GM23248 (cell line): Measurements from ENCODE around the gene PROCR. TPM values are rescaled to one million over a fixed set of nuclear protein-coding genes. Genes with fewer than 3 reads are reported as not detected.

Source experiments
- DNase-seq: peaks from one replicate; pipeline ENCODE4 v3.0.0-alpha.2; 2015
- H2AFZ ChIP-seq: fragments of 200-600 bp; sonication (generic); 2 replicates; pipeline ENCODE4 v1.6.1; 2016; ENCODE audit warnings: antibody characterized with exemption
- H3F3A ChIP-seq: fragments of 200-600 bp; sonication (generic); 2 replicates; pipeline ENCODE4 v1.6.1; 2016; ENCODE audit warnings: mild to moderate bottlenecking, antibody characterized with exemption, mixed run types; ENCODE audit not compliant: insufficient read depth
- H3K27ac ChIP-seq: fragments of 200-600 bp; sonication (generic); 2 replicates; pipeline ENCODE4 v1.5.1; 2016; ENCODE audit warnings: mild to moderate bottlenecking
- H3K27me3 ChIP-seq: fragments of 200-600 bp; sonication (generic); replicated peaks from 2 replicates; pipeline ENCODE4 v1.6.1; 2016; ENCODE audit warnings: mild to moderate bottlenecking; ENCODE audit not compliant: insufficient read depth
- H3K36me3 ChIP-seq: fragments of 200-600 bp; sonication (generic); 2 replicates; pipeline ENCODE4 v1.6.1; 2016; ENCODE audit warnings: low read depth, mild to moderate bottlenecking
- H3K4me1 ChIP-seq: fragments of 200-600 bp; sonication (generic); 2 replicates; pipeline ENCODE4 v1.6.1; 2016; ENCODE audit warnings: mild to moderate bottlenecking; ENCODE audit not compliant: insufficient read depth
- H3K4me2 ChIP-seq: fragments of 200-600 bp; sonication (generic); one replicate; pipeline ENCODE4 v1.6.1; 2016; ENCODE audit warnings: mild to moderate bottlenecking; ENCODE audit not compliant: unreplicated experiment
- H3K4me3 ChIP-seq: fragments of 200-600 bp; sonication (generic); 2 replicates; pipeline ENCODE4 v1.5.1; 2016; ENCODE audit warnings: mild to moderate bottlenecking
- H3K79me2 ChIP-seq: fragments of 200-600 bp; sonication (generic); 2 replicates; pipeline ENCODE4 v1.6.1; 2016; ENCODE audit warnings: mild to moderate bottlenecking; ENCODE audit not compliant: insufficient read depth
- H3K9ac ChIP-seq: fragments of 200-600 bp; sonication (generic); 2 replicates; pipeline ENCODE4 v1.6.1; 2016; ENCODE audit warnings: mild to moderate bottlenecking
- H3K9me2 ChIP-seq: fragments of 200-600 bp; sonication (generic); 2 replicates; pipeline ENCODE4 v1.6.1; 2016; ENCODE audit warnings: mixed run types, mild to moderate bottlenecking, moderate library complexity; ENCODE audit not compliant: insufficient read depth
- H3K9me3 ChIP-seq: fragments of 200-600 bp; sonication (generic); one replicate; pipeline ENCODE4 v1.6.1; 2017; ENCODE audit warnings: low read depth
- H4K20me1 ChIP-seq: fragments of 200-600 bp; sonication (generic); 2 replicates; pipeline ENCODE4 v1.6.0; 2016; ENCODE audit not compliant: insufficient read depth
- EZH2 ChIP-seq: fragments of 200-600 bp; sonication (generic); IDR thresholded peaks from 2 replicates; pipeline ENCODE4 v1.6.1; 2018; ENCODE audit warnings: antibody characterized with exemption, mild to moderate bottlenecking; ENCODE audit not compliant: insufficient read depth, poor library complexity, severe bottlenecking
- EZH2phosphoT487 ChIP-seq: fragments of 200-600 bp; sonication (generic); IDR thresholded peaks from 2 replicates; pipeline ENCODE4 v1.6.1; 2018; ENCODE audit warnings: antibody characterized with exemption, moderate library complexity, mild to moderate bottlenecking, low read depth; ENCODE audit not compliant: insufficient read depth
- WGBS, 2 experiments: methylation state at CpG; one replicate each; pipeline ENCODE4 v1.1.6; 2015 to 2017; ENCODE audit warnings: low lambda C conversion rate in 2 of 2, low coverage in 1 of 2; ENCODE audit errors: missing lambda C conversion rate in 2 of 2; 5-methylcytosine and 5-hydroxymethylcytosine counted together
- in situ Hi-C: fragments of 300-500 bp; cut with MboI; formaldehyde crosslinking; loops from 2 replicates; pipeline ENCODE4 v1.15.0; 2020
- polyA plus RNA-seq: library from polyadenylated mRNA; unstranded; fragments of >200 nt; fragmentation: Nextera tagmentation; extraction: Ambion mirVana; gene quantifications from 2 replicates; pipeline ENCODE4 v1.2.1, GENCODE V29; 2016
- total RNA-seq: library from RNA; depleted of rRNA; stranded (reverse); fragments of >200 nt; shearing (Covaris generic); gene quantifications from 2 replicates; pipeline ENCODE4 v1.2.3, GENCODE V29; 2014

PROCR gene
- total and polyA plus RNA-seq, 2 experiments from 2014 or later, result 34.4 to 38.7 TPM

GRCh38 chr20:35172434-35172806 is 548 bp downstream of the PROCR start:
- Histone ChIP-seq H3F3A (peaks cover 10% of the 10 kb centered on the region), H3K4me2 (peak overlapping the region; percentile 91), H3K4me3 (peak overlapping the region; percentile 76), H3K9me3 (no peaks in the 10 kb centered on the region), H3K79me2 (no peaks in the 10 kb centered on the region), H3K9me2 (no peaks in the 10 kb centered on the region), H2AFZ (peak overlapping the region; percentile 89), H3K4me1 (peaks cover 13% of the 10 kb centered on the region; the same call in 1 of the 2 replicates), H3K27me3 (no peaks in the 10 kb centered on the region), H3K9ac (peak overlapping the region; percentile 74), H3K36me3 (no peaks in the 10 kb centered on the region), H4K20me1 (no peaks in the 10 kb centered on the region), H3K27ac (peak overlapping the region; percentile 41)
- 49 to 59% methylated on average over 3 of the region's 3 CpGs for WGBS, 2 experiments
- in situ Hi-C loops, result no loop called here
- TF ChIP-seq EZH2phosphoT487 (no peak), EZH2 (no peak)
- peak; percentile 2 for DNase-seq

GRCh38 chr20:35173576-35174192 is 1.8 kb downstream of the PROCR start:
- peaks cover 13% of the 10 kb centered on the region; the same call in 1 of the 2 replicates for H3K4me1 ChIP-seq
- 38 to 56% methylated on average over 12 of the region's 12 CpGs for WGBS, 2 experiments
- no peaks in the 10 kb centered on the region for H4K20me1 ChIP-seq
- no peaks in the 10 kb centered on the region for H3K9me2 ChIP-seq
- in situ Hi-C loops, result no loop called here
- peaks cover 4% of the 10 kb centered on the region; the same call in 1 of the 2 replicates for H3K36me3 ChIP-seq
- no peaks in the 10 kb centered on the region for H3K79me2 ChIP-seq
- TF ChIP-seq EZH2phosphoT487 (no peak), EZH2 (no peak)
- H3K9ac ChIP-seq, result no peak overlapping the region
- 0 out of 2 replicates have a peak overlapping the region, but pooled peaks have one; percentile 1 for H3K27ac ChIP-seq
- H3K27me3 ChIP-seq, result no peaks in the 10 kb centered on the region
- no peak overlapping the region for H3K4me3 ChIP-seq
- peaks cover 10% of the 10 kb centered on the region for H3F3A ChIP-seq
- peak; percentile 53 for DNase-seq
- peak overlapping the region; percentile 20 for H3K4me2 ChIP-seq
- no peaks in the 10 kb centered on the region for H3K9me3 ChIP-seq
- H2AFZ ChIP-seq, result no peak overlapping the region

GRCh38 chr20:35174458-35175216 is 2.8 kb downstream of the PROCR start:
- Histone ChIP-seq H3K4me2 (peak overlapping the region; percentile 31), H3K4me1 (peaks cover 13% of the 10 kb centered on the region; the same call in 1 of the 2 replicates), H3K9me3 (no peaks in the 10 kb centered on the region), H3F3A (peaks cover 10% of the 10 kb centered on the region), H3K27ac (no peak overlapping the region), H3K27me3 (no peaks in the 10 kb centered on the region), H4K20me1 (no peaks in the 10 kb centered on the region), H3K79me2 (no peaks in the 10 kb centered on the region), H2AFZ (peak overlapping the region; percentile 36; the same call in 1 of the 2 replicates), H3K36me3 (peaks cover 4% of the 10 kb centered on the region; the same call in 1 of the 2 replicates), H3K4me3 (no peak overlapping the region), H3K9ac (no peak overlapping the region), H3K9me2 (no peaks in the 10 kb centered on the region)
- in situ Hi-C loops, result no loop called here
- peak; percentile 55 for DNase-seq
- no peak for TF ChIP-seq EZH2phosphoT487
- TF ChIP-seq EZH2, result no peak
- 38 to 54% methylated on average over 38 to 44 of the region's 49 CpGs for WGBS, 2 experiments

GRCh38 chr20:35176132-35176531 is 4.3 kb downstream of the PROCR start:
- H4K20me1 ChIP-seq, result no peaks in the 10 kb centered on the region
- no peak overlapping the region for H3K9ac ChIP-seq
- H3K79me2 ChIP-seq, result no peaks in the 10 kb centered on the region
- WGBS, 2 experiments, result 92 to 95% methylated on average over 14 of the region's 14 CpGs
- no peaks in the 10 kb centered on the region for H3K27me3 ChIP-seq
- no peaks in the 10 kb centered on the region for H3K9me3 ChIP-seq
- no peak overlapping the region for H3K4me3 ChIP-seq
- peaks cover 4% of the 10 kb centered on the region; the same call in 1 of the 2 replicates for H3K36me3 ChIP-seq
- TF ChIP-seq EZH2phosphoT487, result no peak
- TF ChIP-seq EZH2, result no peak
- no peak for DNase-seq
- H3K9me2 ChIP-seq, result no peaks in the 10 kb centered on the region
- no peak overlapping the region for H3K27ac ChIP-seq
- in situ Hi-C loops, result no loop called here
- H3K4me2 ChIP-seq, result no peak overlapping the region
- H3F3A ChIP-seq, result peaks cover 10% of the 10 kb centered on the region
- H2AFZ ChIP-seq, result no peak overlapping the region
- peaks cover 13% of the 10 kb centered on the region; the same call in 1 of the 2 replicates for H3K4me1 ChIP-seq
